WERI-Rb-1 (cell line): Measurements from ENCODE around the gene EFCAB8.

Experiments used
- DNase-seq: peaks from one replicate; pipeline ENCODE4 v3.0.0-alpha.2; 2020
- H3K27ac ChIP-seq: fragments of 250-450 bp; sonication (Bioruptor Pico); 2 replicates; pipeline ENCODE4 v1.5.1; 2020; ENCODE audit warnings: mild to moderate bottlenecking, moderate library complexity
- H3K27me3 ChIP-seq: fragments of 250-450 bp; sonication (Bioruptor Pico); 2 replicates; pipeline ENCODE4 v1.5.1; 2021; ENCODE audit warnings: mild to moderate bottlenecking, low read depth, moderate library complexity; ENCODE audit not compliant: insufficient read depth, severe bottlenecking
- H3K36me3 ChIP-seq: fragments of 250-450 bp; sonication (Bioruptor Pico); 2 replicates; pipeline ENCODE4 v1.5.1; 2020; ENCODE audit warnings: mild to moderate bottlenecking, moderate library complexity
- H3K4me3 ChIP-seq: 2 replicates; pipeline ENCODE4 v1.5.1; 2011; ENCODE audit warnings: low read depth, mild to moderate bottlenecking, control low read depth, low read length
- H3K9me3 ChIP-seq: fragments of 250-450 bp; sonication (Bioruptor Pico); 2 replicates; pipeline ENCODE4 v1.5.1; 2021; ENCODE audit warnings: mild to moderate bottlenecking, moderate library complexity; ENCODE audit not compliant: severe bottlenecking
- TF ChIP-seq, protein P1 (sequence below): IDR thresholded peaks from 2 replicates; pipeline ENCODE4 v1.5.1; 2011; ENCODE audit warnings: low read depth, mild to moderate bottlenecking, control low read depth, inconsistent platforms, low read length

EFCAB8 gene

DNA sequence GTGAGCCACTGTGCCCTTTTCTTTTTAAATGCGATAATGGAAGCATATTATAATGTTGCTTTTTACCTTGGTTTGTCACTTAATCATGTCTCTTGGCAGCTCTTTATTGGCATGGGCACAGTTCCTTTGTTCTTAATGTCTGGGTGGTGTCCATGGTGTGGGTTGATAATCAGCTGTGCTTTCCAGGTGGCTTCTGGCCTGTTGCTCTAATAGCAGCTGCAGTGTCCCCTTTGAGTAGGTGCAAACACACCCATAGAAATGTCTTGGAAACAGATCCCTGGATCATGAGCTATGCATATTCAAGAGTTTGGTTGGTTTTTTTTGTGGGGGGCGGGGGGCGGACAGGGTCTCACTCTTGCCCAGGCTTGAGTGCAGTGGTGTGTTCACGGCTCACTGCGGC lies 29.9 kb downstream of the EFCAB8 start:
- Histone ChIP-seq H3K27ac (no peak overlapping the region), H3K36me3 (no peaks in the 10 kb centered on the region), H3K9me3 (no peaks in the 10 kb centered on the region), H3K4me3 (no peak overlapping the region), H3K27me3 (no peaks in the 10 kb centered on the region)
- TF ChIP-seq, protein P1, sequence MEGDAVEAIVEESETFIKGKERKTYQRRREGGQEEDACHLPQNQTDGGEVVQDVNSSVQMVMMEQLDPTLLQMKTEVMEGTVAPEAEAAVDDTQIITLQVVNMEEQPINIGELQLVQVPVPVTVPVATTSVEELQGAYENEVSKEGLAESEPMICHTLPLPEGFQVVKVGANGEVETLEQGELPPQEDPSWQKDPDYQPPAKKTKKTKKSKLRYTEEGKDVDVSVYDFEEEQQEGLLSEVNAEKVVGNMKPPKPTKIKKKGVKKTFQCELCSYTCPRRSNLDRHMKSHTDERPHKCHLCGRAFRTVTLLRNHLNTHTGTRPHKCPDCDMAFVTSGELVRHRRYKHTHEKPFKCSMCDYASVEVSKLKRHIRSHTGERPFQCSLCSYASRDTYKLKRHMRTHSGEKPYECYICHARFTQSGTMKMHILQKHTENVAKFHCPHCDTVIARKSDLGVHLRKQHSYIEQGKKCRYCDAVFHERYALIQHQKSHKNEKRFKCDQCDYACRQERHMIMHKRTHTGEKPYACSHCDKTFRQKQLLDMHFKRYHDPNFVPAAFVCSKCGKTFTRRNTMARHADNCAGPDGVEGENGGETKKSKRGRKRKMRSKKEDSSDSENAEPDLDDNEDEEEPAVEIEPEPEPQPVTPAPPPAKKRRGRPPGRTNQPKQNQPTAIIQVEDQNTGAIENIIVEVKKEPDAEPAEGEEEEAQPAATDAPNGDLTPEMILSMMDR, result no peak
- no peak for DNase-seq

DNA sequence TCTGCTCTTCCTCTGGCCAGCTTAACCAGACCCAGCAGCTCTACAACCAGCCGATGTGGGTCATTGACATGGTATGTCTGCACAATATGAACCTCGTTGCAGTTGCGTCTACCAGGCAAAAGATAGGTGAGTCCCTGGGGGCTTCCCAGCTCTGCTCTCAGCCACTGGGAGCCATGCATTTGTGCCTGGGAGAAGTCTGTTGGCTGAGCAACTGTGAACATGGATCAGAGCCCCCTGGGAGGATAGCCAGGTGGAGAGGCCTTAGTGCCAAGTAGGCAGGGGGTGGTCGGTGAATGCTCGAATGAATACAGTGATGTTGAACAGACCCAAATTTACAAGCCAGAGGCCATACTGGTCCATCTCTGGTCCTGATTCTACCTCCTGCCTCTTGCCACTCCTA lies 30.6 kb downstream of the EFCAB8 start:
- H3K4me3 ChIP-seq, result no peak overlapping the region
- DNase-seq, result no peak

DNA sequence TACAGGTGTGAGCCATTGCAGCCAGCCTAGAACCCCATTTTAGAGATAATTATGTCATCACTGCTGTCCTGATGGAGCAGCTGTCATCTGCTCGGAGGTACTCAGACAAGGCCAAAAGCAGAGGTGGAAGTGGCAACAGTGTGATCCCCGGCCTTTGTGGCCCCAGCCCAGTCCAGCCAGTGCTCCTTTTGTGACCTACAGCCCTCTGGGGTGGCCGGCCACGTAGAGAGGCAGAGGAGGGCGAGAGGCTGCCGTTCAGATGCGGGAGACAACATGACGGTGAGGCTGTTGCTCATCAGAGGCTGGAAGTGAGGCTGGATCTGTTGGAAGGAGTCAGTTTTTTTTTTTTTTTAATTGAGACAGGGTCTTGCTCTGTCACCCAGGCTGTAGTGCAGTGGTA lies 32.8 kb downstream of the EFCAB8 start:
- no peaks in the 10 kb centered on the region for H3K36me3 ChIP-seq
- H3K27ac ChIP-seq, result no peak overlapping the region
- no peak overlapping the region for H3K4me3 ChIP-seq
- no peaks in the 10 kb centered on the region for H3K9me3 ChIP-seq
- H3K27me3 ChIP-seq, result no peaks in the 10 kb centered on the region
- DNase-seq, result no peak
- TF ChIP-seq, protein P1, result no peak

More for the DNA sequence above, 30.6 kb downstream of the EFCAB8 start:
- Histone ChIP-seq H3K27me3 (no peaks in the 10 kb centered on the region), H3K36me3 (no peaks in the 10 kb centered on the region), H3K9me3 (no peaks in the 10 kb centered on the region), H3K27ac (no peak overlapping the region)
- TF ChIP-seq, protein P1, result no peak

DNA sequence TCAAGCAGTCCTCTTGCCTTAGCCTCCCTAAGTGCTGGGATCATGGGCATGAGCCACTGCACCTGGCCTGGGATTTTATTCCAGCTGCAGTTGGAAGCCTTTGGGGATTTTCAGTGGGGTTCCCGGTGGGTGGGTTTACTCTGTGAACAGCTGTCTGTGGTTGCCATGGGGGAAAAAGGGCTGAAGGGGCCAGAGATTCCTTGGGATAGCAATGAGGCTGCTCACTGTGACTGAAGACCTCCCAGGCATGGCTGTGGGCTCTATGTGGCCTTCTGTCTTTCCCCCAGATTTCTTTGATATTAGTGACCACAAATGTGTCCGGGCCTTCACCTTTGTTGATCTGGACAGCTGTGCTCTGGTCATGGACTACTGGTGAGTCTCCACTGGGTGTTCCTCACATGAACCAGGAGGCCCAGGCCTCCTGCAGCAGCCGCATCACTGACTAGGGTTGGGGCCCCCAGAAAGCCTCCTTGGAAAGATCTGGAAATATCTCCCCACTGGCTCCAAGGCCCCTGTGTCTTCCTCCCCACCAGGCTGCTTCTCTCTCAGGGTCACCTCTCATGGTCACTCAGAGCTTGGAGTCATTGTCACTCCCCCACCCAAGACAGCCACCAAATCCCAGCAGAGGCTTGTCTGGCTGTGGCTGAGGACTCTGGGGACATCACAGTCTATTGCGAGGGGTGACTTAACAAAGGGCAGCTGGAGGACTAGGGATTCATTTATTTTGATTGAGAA lies 33.4 kb downstream of the EFCAB8 start:
- Histone ChIP-seq H3K27me3 (no peaks in the 10 kb centered on the region), H3K4me3 (no peak overlapping the region), H3K36me3 (no peaks in the 10 kb centered on the region), H3K27ac (no peak overlapping the region), H3K9me3 (no peaks in the 10 kb centered on the region)
- TF ChIP-seq, protein P1, result no peak
- no peak for DNase-seq

DNA sequence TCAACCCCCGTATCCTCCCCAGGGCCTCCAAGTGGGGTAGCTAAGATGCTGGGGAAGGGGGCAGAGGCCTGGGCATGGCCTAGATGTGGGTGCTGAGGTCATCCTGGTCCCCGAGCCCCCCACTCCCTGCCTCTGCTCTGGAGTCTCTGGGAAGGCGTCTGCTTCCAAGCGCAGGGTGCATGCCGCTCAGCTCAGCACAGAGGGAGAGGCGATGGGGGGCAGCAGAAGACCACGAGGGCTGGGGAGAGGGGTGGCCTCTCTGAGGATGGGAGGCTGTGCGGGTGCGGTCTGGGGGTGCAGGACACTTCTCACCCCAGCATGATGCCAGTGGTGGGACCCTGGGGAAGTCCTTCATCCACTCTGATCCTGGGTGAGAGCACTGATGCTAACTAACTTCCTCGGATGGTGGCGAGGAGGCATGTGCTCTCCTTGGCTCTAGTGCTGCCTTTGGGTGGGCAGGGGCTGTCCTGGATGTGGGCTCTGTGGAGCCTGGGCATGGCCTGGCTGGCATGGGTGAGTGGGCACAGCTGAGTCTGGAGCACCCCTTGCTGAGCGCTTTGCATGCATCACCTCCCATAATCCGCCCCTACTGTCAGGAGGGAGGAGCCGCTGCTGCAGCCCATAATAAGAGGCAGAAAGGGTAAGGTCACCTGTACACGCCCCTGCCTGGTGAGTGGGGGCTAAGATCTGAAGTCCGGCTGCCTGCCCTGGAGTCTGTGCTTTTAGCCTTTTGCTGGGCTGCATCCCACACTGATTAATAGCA lies 34.7 kb downstream of the EFCAB8 start:
- H3K36me3 ChIP-seq, result no peaks in the 10 kb centered on the region
- no peaks in the 10 kb centered on the region for H3K9me3 ChIP-seq
- TF ChIP-seq, protein P1, result no peak
- no peak overlapping the region for H3K27ac ChIP-seq
- no peaks in the 10 kb centered on the region for H3K27me3 ChIP-seq
- no peak overlapping the region for H3K4me3 ChIP-seq
- DNase-seq, result peak; percentile 37
